ENCODE measurements around the gene OR2L2.
"Not testable (repeated sequence)": the region's sequence is repeated elsewhere in the genome, so short reads cannot be mapped to it uniquely, and the experiment has no call there.

The OR2L2 gene

DNA sequence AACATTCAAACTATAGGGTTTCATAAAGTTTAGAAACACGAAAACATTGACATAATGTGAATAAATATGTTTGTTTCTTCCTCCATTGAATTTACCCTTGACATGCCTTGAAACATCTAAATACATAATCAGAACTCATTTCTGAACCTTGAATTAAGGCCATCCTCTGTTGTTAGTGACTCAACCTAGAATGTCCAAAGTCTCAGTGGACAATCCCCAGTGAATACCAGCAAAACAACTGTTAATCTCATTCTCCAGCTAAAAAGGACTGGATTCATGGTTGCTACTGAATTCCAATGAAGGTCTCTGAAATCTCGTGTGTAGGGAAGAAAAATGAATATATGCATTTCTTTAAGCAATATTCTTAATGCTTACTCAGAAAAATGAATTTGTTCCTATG, at the start of gene OR2L2:
OR2L2 (plus strand) TSS at position 301 of the 400 bp plus-strand sequence. CDS start 8,198 bp downstream, outside the sequence.
- no peak within 1 kb of the TSS for H3K4me3 ChIP-seq (ENCODE audit: low read depth, low read length)

- no peak overlapping the region for H3K4me3 ChIP-seq (ENCODE audit: low read depth, low read length)
Observed at GRCh38 chr1:247992986-247993385, 36.9 kb upstream of the OR2L2 start.

- H3K4me3 ChIP-seq (ENCODE audit: low read depth, low read length): no peak overlapping the region
Observed at GRCh38 chr1:247998811-247999210, 31.1 kb upstream of the OR2L2 start.

- no peak overlapping the region for H3K4me3 ChIP-seq (ENCODE audit: low read depth, low read length)
Observed at GRCh38 chr1:248000169-248000568, 29.7 kb upstream of the OR2L2 start.

- H3K4me3 ChIP-seq (ENCODE audit: low read depth, low read length): no peak overlapping the region
Observed at GRCh38 chr1:248007778-248008177, 22.1 kb upstream of the OR2L2 start.

GRCh38 chr1:248009681-248010080, 20.2 kb upstream of the OR2L2 start:
- H3K4me3 ChIP-seq (ENCODE audit: low read depth, low read length): no peak overlapping the region

GRCh38 chr1:248013229-248013710, 16.6 kb upstream of the OR2L2 start, which contains the start of gene OR2L5:
TSS of gene OR2L5 (plus strand) at chr1:248013660. CDS start at chr1:248021948, 8,288 bp downstream.
- H3K4me3 ChIP-seq (ENCODE audit: low read depth, low read length): no peak within 1 kb of the TSS

DNA sequence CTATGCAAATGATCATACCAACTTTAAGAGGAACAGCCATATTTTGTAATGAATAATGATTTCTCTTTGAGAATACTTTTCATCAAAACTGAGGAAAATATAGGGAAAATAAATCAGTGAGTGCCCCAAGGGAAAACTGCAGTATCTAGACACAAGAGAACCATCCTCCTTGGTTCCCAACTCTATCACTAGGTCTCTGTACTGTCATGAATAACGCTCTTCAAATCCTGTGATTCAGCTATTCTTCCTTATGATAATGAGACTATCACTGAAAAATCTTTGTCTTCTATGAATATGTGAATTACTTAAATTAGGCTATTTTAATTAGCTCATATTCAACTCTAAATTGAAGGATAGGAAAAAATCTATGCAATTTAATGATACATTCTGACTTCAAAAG, 14.1 kb upstream of the OR2L2 start:
- no peak overlapping the region for H3K4me3 ChIP-seq (ENCODE audit: low read depth, low read length)

- H3K4me3 ChIP-seq (ENCODE audit: low read depth, low read length): no peak overlapping the region
Observed at GRCh38 chr1:248045209-248045608, 15.3 kb downstream of the OR2L2 start.

GRCh38 chr1:248046536-248046935, 16.7 kb downstream of the OR2L2 start, which contains the start of gene OR2L3:
TSS of gene OR2L3 (plus strand) at chr1:248046836. CDS start at chr1:248060682, 13,846 bp downstream.
- H3K4me3 ChIP-seq (ENCODE audit: low read depth, low read length): no peak within 1 kb of the TSS

DNA sequence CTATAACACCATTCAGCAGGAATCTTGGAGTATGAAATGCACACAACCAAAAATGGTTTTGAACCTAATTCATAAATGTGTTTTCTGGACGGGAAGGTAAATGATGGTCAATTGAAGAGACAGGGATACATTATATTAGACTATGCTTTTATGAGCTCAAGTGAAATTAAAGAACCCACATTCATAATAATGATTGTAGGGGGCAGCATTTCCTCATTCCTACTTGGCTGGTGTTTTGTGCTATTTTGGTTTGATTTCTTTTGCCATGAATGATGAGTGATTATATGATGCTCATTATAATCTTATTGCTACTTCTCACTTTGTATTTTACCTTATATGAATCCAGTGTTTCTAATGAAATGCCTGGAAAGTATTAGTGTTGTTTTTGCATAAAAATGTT, 17.1 kb downstream of the OR2L2 start:
- H3K4me3 ChIP-seq (ENCODE audit: low read depth, low read length): no peak overlapping the region

GRCh38 chr1:248054671-248055070, 24.8 kb downstream of the OR2L2 start:
- no peak overlapping the region for H3K4me3 ChIP-seq (ENCODE audit: low read depth, low read length)

GRCh38 chr1:248055261-248055660, 25.4 kb downstream of the OR2L2 start:
- no peak overlapping the region for H3K4me3 ChIP-seq (ENCODE audit: low read depth, low read length)

DNA sequence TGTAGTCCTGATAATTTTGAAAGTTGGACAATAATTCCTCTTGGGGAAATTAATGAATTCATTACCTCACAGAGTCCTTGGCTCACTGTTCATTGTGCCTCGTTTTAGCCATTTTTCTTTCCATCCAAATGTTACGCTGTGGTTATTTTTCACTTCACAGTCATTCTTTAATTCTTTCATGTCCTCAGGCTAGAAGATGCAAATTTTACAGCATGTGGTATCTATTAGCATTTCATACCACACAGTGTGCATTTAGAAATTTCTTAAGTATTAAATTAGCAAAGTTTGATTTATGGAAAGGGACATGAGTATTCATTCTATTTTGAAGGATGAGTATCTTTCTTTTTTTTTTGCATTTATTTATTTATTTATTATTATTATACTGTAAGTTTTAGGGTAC, 35.2 kb downstream of the OR2L2 start:
- H3K4me3 ChIP-seq (ENCODE audit: low read depth, low read length): no peak overlapping the region

- no peak overlapping the region for H3K4me3 ChIP-seq (ENCODE audit: low read depth, low read length)
Observed at GRCh38 chr1:248065604-248066003, 35.7 kb downstream of the OR2L2 start.

- H3K4me3 ChIP-seq (ENCODE audit: low read depth, low read length): not testable (repeated sequence)
Observed at GRCh38 chr1:248083864-248084263, 54.0 kb downstream of the OR2L2 start.
